ENCODE results near the gene INSIG1.
A peak's percentile ranks its signal among the peaks of the same experiment; 100 is the strongest.

Gene INSIG1

GRCh38 chr7:155294511-155294778 lies 3.2 kb upstream of the INSIG1 start:
- no peak for DNase-seq (ENCODE audit: low read depth)
- H3K4me3 ChIP-seq (ENCODE audit: low read depth, low read length) = no peak overlapping the region
- TF ChIP-seq CTCF (IDR thresholded peaks at IDR 0.05; ENCODE audit: control insufficient read depth, extremely low read depth, insufficient read depth) = no peak

GRCh38 chr7:155295511-155295910 lies 2.2 kb upstream of the INSIG1 start:
- DNase-seq (ENCODE audit: low read depth) = no peak
- no peak for TF ChIP-seq CTCF (IDR thresholded peaks at IDR 0.05; ENCODE audit: control insufficient read depth, extremely low read depth, insufficient read depth)
- no peak overlapping the region for H3K4me3 ChIP-seq (ENCODE audit: low read depth, low read length)

GRCh38 chr7:155296006-155296787 lies 1.5 kb upstream of the INSIG1 start:
- TF ChIP-seq CTCF (IDR thresholded peaks at IDR 0.05; ENCODE audit: control insufficient read depth, extremely low read depth, insufficient read depth) = no peak
- H3K4me3 ChIP-seq (ENCODE audit: low read depth, low read length) = peak overlapping the region; percentile 61
- DNase-seq (ENCODE audit: low read depth) = no peak

- TF ChIP-seq CTCF (IDR thresholded peaks at IDR 0.05; ENCODE audit: control insufficient read depth, extremely low read depth, insufficient read depth) = peak; percentile 35
- no peak for DNase-seq (ENCODE audit: low read depth)
- H3K4me3 ChIP-seq (ENCODE audit: low read depth, low read length) = peak overlapping the region; percentile 61
These were observed 726 bp upstream of the INSIG1 start for GRCh38 chr7:155296788-155297516.

GRCh38 chr7:155298288-155298833 lies 683 bp downstream of the INSIG1 start:
- TF ChIP-seq CTCF (IDR thresholded peaks at IDR 0.05; ENCODE audit: control insufficient read depth, extremely low read depth, insufficient read depth) = no peak
- no peak for DNase-seq (ENCODE audit: low read depth)
- peak overlapping the region; percentile 70 for H3K4me3 ChIP-seq (ENCODE audit: low read depth, low read length)

- H3K4me3 ChIP-seq (ENCODE audit: low read depth, low read length) = peak overlapping the region; percentile 70
- DNase-seq (ENCODE audit: low read depth) = peak; percentile 88
- no peak for TF ChIP-seq CTCF (IDR thresholded peaks at IDR 0.05; ENCODE audit: control insufficient read depth, extremely low read depth, insufficient read depth)
These were observed 1.3 kb downstream of the INSIG1 start for GRCh38 chr7:155298834-155299534.
